A673 (cell line): ENCODE data around the gene IFNL1. TPM values are rescaled to one million over a fixed set of nuclear protein-coding genes. Genes with fewer than 3 reads are reported as not detected.
A peak's percentile ranks its signal among the peaks of the same experiment; 100 is the strongest.
"Not testable (repeated sequence)": the region's sequence is repeated elsewhere in the genome, so short reads cannot be mapped to it uniquely, and the experiment has no call there.

Experiments used
- BruUV-seq: library from RNA; stranded (reverse); fragments of 400-500 nt; replicated peaks from 2 replicates; lab custom pipeline; 2021; lab: Mats Ljungman, UMichigan
- CTCF ChIA-PET: fragments of 300-600 bp; sonication (Branson Sonifier 250); formaldehyde crosslinking; loops from one replicate; lab custom pipeline; 2022; ENCODE audit warnings: antibody characterized with exemption; lab: Charles Lee
- POLR2A ChIA-PET: fragments of 300-600 bp; sonication (Branson Sonifier 250); formaldehyde crosslinking; loops from one replicate; lab custom pipeline; 2022; ENCODE audit warnings: antibody characterized with exemption; ENCODE audit not compliant: low non-redundant PET; lab: Charles Lee
- DNase-seq: peaks from one replicate; pipeline ENCODE4 v3.0.0-alpha.2; 2015; ENCODE audit warnings: low spot score
- H3K27ac ChIP-seq: fragments of 200-600 bp; sonication (generic); 2 replicates; pipeline ENCODE4 v1.5.1; 2016; ENCODE audit warnings: mixed run types, low read depth, mild to moderate bottlenecking, mixed read lengths, antibody characterized with exemption, low read length; ENCODE audit not compliant: poor library complexity, severe bottlenecking
- H3K27me3 ChIP-seq: fragments of 200-600 bp; sonication (generic); replicated peaks from 2 replicates; pipeline ENCODE4 v1.6.1; 2017; ENCODE audit warnings: mixed run types, low read depth, mild to moderate bottlenecking, mixed read lengths, antibody characterized with exemption, low read length; ENCODE audit not compliant: insufficient read depth, poor library complexity
- H3K36me3 ChIP-seq: fragments of 200-600 bp; sonication (generic); 2 replicates; pipeline ENCODE4 v1.6.1; 2016; ENCODE audit warnings: mixed run types, mild to moderate bottlenecking, mixed read lengths, antibody characterized with exemption, low read length; ENCODE audit not compliant: insufficient read depth, poor library complexity, severe bottlenecking
- H3K4me1 ChIP-seq: fragments of 200-600 bp; sonication (generic); 2 replicates; pipeline ENCODE4 v1.6.1; 2017; ENCODE audit warnings: mixed run types, mild to moderate bottlenecking, mixed read lengths, antibody characterized with exemption, low read length; ENCODE audit not compliant: insufficient read depth, poor library complexity, severe bottlenecking
- H3K4me3 ChIP-seq: fragments of 200-600 bp; sonication (generic); 2 replicates; pipeline ENCODE4 v1.5.1; 2016; ENCODE audit warnings: low read depth, mixed run types, mild to moderate bottlenecking, mixed read lengths, low read length; ENCODE audit not compliant: poor library complexity, severe bottlenecking
- H3K9me3 ChIP-seq: fragments of 200-600 bp; sonication (generic); 2 replicates; pipeline ENCODE4 v1.6.1; 2016; ENCODE audit warnings: mixed run types, low read depth, mild to moderate bottlenecking, mixed read lengths, antibody characterized with exemption, low read length; ENCODE audit not compliant: poor library complexity, severe bottlenecking
- EZH2 ChIP-seq: fragments of 200-600 bp; sonication (generic); IDR thresholded peaks from 2 replicates; pipeline ENCODE4 v1.6.1; 2017; ENCODE audit warnings: borderline replicate concordance, low read depth, mild to moderate bottlenecking, mixed read lengths, antibody characterized with exemption, low read length; ENCODE audit not compliant: poor library complexity, severe bottlenecking
- intact Hi-C: fragments of 100-400 bp; cut with micrococcal nuclease; formaldehyde crosslinking; loops from one replicate; pipeline ENCODE4 v1.10.0; 2022; ENCODE audit not compliant: unreplicated experiment
- total RNA-seq: library from RNA; stranded (reverse); gene quantifications from 2 replicates; pipeline ENCODE4 v1.2.3, GENCODE V29; 2021
- TF ChIP-seq, protein P1 (sequence below): fragments of 300-800, 200-600 bp; sonication (generic); conservative IDR thresholded peaks from 2 replicates; pipeline ENCODE4 v1.5.1; 2017; ENCODE audit warnings: low read depth, mild to moderate bottlenecking, antibody characterized with exemption, low read length, moderate library complexity, mixed read lengths

The IFNL1 gene
- total RNA-seq, 1 experiment from 2014 or later: not detected

DNA sequence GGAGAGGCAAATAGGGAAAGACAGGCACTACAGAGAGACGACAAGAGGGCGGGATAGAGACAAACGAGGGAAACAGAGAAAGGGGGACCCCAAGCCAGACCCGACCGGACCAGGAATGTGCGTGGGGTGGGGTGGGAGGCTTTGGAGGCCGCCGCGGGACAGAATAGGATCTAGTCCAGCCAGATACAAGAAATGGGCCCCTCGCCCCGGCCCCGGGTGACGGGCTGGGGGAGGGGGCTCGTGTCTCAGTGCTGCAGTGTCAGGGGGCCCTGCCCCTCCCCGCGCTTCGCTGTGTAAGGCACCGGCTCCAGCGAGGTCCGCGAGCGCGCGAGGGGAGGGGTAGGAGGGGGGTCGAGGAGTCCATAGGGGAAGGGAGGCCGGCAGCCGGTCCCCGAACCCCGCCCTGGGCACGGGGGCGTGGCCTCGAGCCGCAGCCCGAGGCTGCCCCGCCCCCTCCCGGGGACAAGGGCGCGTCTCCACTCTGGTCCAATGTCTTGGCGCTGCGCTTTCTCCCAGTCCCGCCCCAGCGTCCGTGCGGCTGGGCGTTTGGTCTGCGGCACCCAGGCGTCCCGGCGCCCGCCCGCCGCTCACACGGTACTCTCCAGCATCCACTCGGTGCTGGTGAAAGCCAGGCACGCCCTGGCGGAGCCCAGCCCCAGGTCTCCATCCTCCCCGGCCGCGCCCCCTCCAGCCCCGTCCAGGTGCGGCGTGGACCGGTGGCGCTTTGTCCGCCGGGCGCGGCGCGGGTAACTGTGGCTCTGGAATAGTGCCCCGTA lies 11.0 kb downstream of the IFNL1 start:
- BruUV-seq: no TSS peak
- no peak for TF ChIP-seq EZH2
- TF ChIP-seq, protein P1, sequence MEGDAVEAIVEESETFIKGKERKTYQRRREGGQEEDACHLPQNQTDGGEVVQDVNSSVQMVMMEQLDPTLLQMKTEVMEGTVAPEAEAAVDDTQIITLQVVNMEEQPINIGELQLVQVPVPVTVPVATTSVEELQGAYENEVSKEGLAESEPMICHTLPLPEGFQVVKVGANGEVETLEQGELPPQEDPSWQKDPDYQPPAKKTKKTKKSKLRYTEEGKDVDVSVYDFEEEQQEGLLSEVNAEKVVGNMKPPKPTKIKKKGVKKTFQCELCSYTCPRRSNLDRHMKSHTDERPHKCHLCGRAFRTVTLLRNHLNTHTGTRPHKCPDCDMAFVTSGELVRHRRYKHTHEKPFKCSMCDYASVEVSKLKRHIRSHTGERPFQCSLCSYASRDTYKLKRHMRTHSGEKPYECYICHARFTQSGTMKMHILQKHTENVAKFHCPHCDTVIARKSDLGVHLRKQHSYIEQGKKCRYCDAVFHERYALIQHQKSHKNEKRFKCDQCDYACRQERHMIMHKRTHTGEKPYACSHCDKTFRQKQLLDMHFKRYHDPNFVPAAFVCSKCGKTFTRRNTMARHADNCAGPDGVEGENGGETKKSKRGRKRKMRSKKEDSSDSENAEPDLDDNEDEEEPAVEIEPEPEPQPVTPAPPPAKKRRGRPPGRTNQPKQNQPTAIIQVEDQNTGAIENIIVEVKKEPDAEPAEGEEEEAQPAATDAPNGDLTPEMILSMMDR: no peak
- H3K4me1 ChIP-seq: no peaks in the 10 kb centered on the region
- ChIA-PET CTCF (no interaction called here), POLR2A (no interaction called here)
- H3K4me3 ChIP-seq: no peak overlapping the region
- peak; percentile 28 for DNase-seq
- H3K36me3 ChIP-seq: no peaks in the 10 kb centered on the region
- no peaks in the 10 kb centered on the region for H3K9me3 ChIP-seq
- H3K27me3 ChIP-seq: no peaks in the 10 kb centered on the region
- intact Hi-C loops: no loop called here
- no peak overlapping the region for H3K27ac ChIP-seq

DNA sequence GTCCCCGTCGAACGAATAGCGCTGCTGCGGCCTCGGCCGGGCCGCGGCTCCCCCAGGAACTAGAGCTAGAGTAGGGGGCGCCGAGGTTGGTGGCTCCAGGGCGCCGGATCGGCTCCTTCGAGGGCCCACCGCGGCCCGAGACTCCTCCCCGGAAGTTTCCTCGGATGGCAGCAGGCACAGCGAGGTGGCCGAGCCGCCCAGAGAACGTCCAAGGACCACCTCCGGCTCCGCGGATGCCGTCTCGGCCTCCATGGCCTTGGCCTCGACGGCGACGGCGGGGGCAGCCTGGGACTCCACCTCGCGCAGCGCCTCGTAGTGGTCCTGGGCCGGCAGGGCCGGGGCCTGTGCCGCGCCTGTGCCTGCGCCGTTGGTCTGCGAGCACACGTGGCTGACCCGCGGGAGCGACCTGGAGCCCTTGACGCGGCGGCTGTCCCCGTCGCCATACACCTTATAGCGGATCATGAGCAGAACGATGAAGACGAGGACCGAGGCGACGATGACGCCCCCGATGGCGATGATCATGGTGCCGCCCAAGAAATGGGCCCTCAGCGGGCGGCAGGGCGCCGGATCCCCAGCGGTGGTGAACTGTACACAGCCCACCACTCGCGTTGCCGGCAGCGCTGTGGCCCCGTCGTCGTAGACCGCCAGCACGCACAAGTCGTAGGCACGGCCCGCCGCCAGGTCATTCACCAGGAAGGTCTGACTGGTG lies 11.8 kb downstream of the IFNL1 start:
- TF ChIP-seq, protein P1: no peak
- no peak for TF ChIP-seq EZH2
- Histone ChIP-seq H3K9me3 (no peaks in the 10 kb centered on the region), H3K27ac (no peak overlapping the region), H3K36me3 (no peaks in the 10 kb centered on the region), H3K27me3 (no peaks in the 10 kb centered on the region), H3K4me3 (no peak overlapping the region), H3K4me1 (no peaks in the 10 kb centered on the region)
- no peak for DNase-seq
- BruUV-seq: no TSS peak
- ChIA-PET CTCF (no interaction called here), POLR2A (no interaction called here)
- intact Hi-C loops: no loop called here

DNA sequence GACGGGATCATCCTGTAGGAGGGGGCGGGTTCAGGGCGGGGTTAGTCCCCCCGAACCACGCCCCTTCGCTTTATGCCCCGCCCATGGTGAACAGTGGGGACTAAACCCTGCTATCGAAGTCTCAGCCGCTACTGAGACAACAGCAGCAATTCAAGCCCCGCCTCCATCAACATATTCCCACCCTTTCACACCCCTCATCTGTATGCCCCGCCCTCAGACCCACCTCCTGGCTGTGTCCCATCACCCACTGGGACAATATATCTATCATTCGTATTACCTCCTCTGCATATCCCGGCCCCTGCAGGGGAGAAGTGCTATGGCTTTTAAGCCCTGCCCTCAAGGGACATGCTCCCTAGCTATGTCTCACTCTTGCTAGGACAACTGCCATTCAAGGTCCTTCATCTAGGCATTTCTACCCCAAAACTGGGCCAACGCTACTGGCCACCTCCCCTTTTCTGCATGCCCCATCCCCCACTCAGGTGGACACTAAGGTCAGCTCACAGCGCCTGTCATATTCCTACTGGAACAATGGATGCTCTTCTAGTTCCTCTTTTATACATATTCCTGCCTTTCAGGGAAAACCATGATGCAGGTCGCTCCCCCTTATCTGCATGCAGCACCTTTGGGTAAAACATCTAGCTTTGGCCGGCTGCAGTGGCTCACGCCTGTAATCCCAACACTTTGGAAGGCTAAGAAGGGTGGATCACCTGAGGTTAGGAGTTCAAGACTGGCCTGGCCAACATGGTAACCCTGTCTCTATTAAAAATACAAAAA lies 12.5 kb downstream of the IFNL1 start:
- intact Hi-C loops: no loop called here
- Histone ChIP-seq H3K27ac (no peak overlapping the region), H3K27me3 (no peaks in the 10 kb centered on the region), H3K36me3 (no peaks in the 10 kb centered on the region), H3K9me3 (no peaks in the 10 kb centered on the region), H3K4me1 (no peaks in the 10 kb centered on the region), H3K4me3 (no peak overlapping the region)
- ChIA-PET POLR2A (no interaction called here), CTCF (no interaction called here)
- peak; percentile 31 for DNase-seq
- BruUV-seq: no TSS peak
- TF ChIP-seq, protein P1: no peak
- no peak for TF ChIP-seq EZH2

DNA sequence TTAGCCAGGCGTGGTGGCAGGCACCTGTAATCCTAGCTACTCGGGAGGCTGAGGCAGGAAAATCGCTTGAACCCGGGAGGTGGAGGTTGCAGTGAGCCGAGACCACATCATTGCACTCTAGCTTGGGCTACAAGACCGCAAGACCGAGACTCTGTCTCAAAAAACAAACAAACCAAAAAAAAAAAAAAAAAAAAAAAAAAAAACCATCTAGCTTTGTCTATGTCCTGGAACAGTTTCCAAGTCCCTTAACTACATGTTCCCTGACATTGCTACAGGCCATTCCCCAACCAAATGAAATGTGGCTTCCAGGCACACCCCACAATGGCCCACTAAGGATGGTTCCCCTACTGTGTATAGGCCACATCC lies 13.1 kb downstream of the IFNL1 start:
- CTCF ChIA-PET: interaction anchor here (0.6 kb wide), 1 partner anchor 196 kb away, joined by 3 read pairs; no protein-coding TSS in a partner anchor
- H3K4me3 ChIP-seq, DNase-seq, H3K9me3 ChIP-seq, BruUV-seq, H3K27ac ChIP-seq, H3K4me1 ChIP-seq, intact Hi-C loops, POLR2A ChIA-PET, H3K27me3 ChIP-seq, H3K36me3 ChIP-seq: not testable (repeated sequence)
